Measurements from ENCODE around the gene ZNF18.

GRCh38 chr17:11996722-11997146, 541 bp downstream of the ZNF18 start:
- TF ChIP-seq POLR2A (IDR thresholded peaks at IDR 0.05; ENCODE audit: low read depth, low read length) (no peak), POLR2AphosphoS5 (IDR thresholded peaks at IDR 0.05; ENCODE audit: low read depth, low read length) (no peak), TAF1 (IDR thresholded peaks at IDR 0.05; ENCODE audit: low read depth, low read length) (no peak)

Data from GM12891 (cell line).